Measurements from ENCODE around the gene FEM1B.

FEM1B gene

GRCh38 chr15:68277603-68278344, at the start of gene FEM1B (continued):
- TF ChIP-seq ZNF280D (tag by site-specific recombination; IDR thresholded peaks at IDR 0.05) = peak; percentile 91
- TF ChIP-seq ZNF341 (tag by site-specific recombination; IDR thresholded peaks at IDR 0.05; ENCODE audit: low read depth) = peak; percentile 95
- TF ChIP-seq ATF2 (tag by site-specific recombination; IDR thresholded peaks at IDR 0.05; ENCODE audit: low read depth) = no peak
- no peak for TF ChIP-seq ZNF23 (tag by site-specific recombination; IDR thresholded peaks at IDR 0.05; ENCODE audit: borderline replicate concordance)
- 0 out of 2 replicates have a peak, but pooled peaks have one; percentile 43 for TF ChIP-seq ZNF16 (tag by site-specific recombination; IDR thresholded peaks at IDR 0.05; ENCODE audit: low read depth)
- TF ChIP-seq ZBTB1 (tag by site-specific recombination; IDR thresholded peaks at IDR 0.05) = peak; percentile 93; the same call in 1 of the 2 replicates
- peak; percentile 58; the same call in 1 of the 2 replicates for TF ChIP-seq PRDM4 (tag by site-specific recombination; IDR thresholded peaks at IDR 0.05)
- no peak for TF ChIP-seq ZNF548 (tag by site-specific recombination; IDR thresholded peaks at IDR 0.05)
- peak; percentile 98 for TF ChIP-seq ZEB2 (tag by site-specific recombination; IDR thresholded peaks at IDR 0.05)
- peak; percentile 100 for TF ChIP-seq ZBTB11 (tag by site-specific recombination; conservative IDR thresholded peaks at IDR 0.05; ENCODE audit: low read depth)
- TF ChIP-seq KLF9 (tag by site-specific recombination; IDR thresholded peaks at IDR 0.05; ENCODE audit: low read depth) = peak; percentile 94
- no peak for TF ChIP-seq ZNF211 (tag by site-specific recombination; IDR thresholded peaks at IDR 0.05; ENCODE audit: low read depth)
- TF ChIP-seq ZNF785 (tag by site-specific recombination; IDR thresholded peaks at IDR 0.05) = peak; percentile 84
- TF ChIP-seq ZNF449 (tag by site-specific recombination; IDR thresholded peaks at IDR 0.05) = no peak; the same call in none of the 2 replicates
- peak; percentile 72 for TF ChIP-seq REST (tag by site-specific recombination; IDR thresholded peaks at IDR 0.05)
- peak; percentile 93 for TF ChIP-seq ZNF692 (tag by site-specific recombination; IDR thresholded peaks at IDR 0.05)
- TF ChIP-seq ZNF792 (tag by site-specific recombination; IDR thresholded peaks at IDR 0.05) = peak; percentile 67; the same call in 1 of the 2 replicates
- TF ChIP-seq ZNF184 (tag by site-specific recombination; IDR thresholded peaks at IDR 0.05) = peak; percentile 79; the same call in 1 of the 2 replicates
- TF ChIP-seq OSR2 (tag by site-specific recombination; IDR thresholded peaks at IDR 0.05) = no peak; the same call in 1 of the 2 replicates
- peak; percentile 80; the same call in 1 of the 2 replicates for TF ChIP-seq ZNF558 (tag by site-specific recombination; IDR thresholded peaks at IDR 0.05)
- TF ChIP-seq ZNF473 (tag by site-specific recombination; IDR thresholded peaks at IDR 0.05) = peak; percentile 41; the same call in 1 of the 2 replicates
